Measurements from ENCODE around the gene CORO2B. TPM values are rescaled to one million over a fixed set of nuclear protein-coding genes. Genes with fewer than 3 reads are reported as not detected.

The CORO2B gene
- total and polyA plus RNA-seq, 2 of the 13 experiments (the other 11 are each of a cell fraction or from before 2014, with no cell fraction given): 0.35 to 0.63 TPM

DNA sequence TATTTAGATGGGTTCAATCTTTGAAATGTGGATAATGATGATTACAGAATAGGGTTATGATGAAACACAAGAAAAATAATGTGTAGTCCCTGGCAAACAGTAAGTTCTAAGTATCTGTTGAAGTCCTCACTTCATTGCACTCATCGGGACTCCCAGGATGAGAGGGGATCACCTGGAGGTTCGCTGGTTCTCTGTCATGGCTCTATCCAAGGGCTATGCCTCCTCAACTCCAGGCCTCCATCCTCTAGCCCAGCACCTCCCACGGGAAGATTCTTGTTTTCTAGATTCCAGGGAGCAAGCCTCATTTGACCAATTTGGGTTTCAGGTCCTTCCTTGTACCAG is 196.4 kb downstream of the CORO2B start (continued):
- TF ChIP-seq ZNF432 (CRISPR knock-in tag; IDR thresholded peaks at IDR 0.05; ENCODE audit: borderline replicate concordance) (no peak), ZNF724P (CRISPR knock-in tag; IDR thresholded peaks at IDR 0.05; ENCODE audit: borderline replicate concordance) (no peak), ZNF841 (CRISPR knock-in tag; IDR thresholded peaks at IDR 0.05; ENCODE audit: borderline replicate concordance) (no peak)

DNA sequence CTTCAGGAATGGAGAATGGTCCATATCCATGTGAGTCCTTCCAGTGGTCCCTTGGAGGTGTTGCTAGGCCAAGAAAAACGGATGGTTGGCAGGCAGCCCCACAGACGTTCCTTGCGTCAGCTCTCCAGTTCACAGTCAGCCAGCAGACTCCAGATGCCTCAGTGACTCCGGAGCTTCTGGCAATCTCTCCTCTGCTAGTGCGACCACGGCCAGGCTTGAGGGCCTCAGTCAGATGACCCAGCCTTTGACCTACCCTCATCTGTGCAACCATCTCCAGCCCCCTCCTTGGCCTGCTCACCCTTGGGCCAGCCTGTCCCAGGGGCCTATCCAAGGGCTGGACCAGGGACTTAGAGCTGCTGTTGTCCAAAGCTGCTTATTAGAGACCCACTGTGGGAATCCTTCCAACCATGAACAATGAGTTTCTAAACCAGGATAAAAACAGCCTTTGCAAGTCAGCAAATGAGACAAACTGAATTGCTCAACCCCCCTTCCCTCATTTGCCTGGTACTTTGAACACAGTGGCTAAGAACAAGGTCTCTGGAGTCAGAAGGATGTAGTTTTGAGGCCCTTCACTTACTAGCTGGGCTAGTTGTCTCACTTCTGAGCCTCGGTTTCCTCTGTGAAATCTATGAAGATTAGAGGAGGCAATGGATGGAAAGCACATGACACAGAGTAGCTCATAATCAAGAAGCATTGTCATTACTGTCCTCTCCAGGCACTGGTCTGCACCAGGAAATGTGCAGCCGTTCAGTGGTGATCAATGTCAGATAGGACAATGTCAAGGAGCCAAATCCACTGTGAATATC is 197.1 kb downstream of the CORO2B start:
- H3K4me2 ChIP-seq (ENCODE audit: low read depth, low read length): no peak overlapping the region
- TF ChIP-seq ZNF530 (CRISPR knock-in tag; IDR thresholded peaks at IDR 0.05; ENCODE audit: low read depth) (no peak), ZIK1 (CRISPR knock-in tag; IDR thresholded peaks at IDR 0.05; ENCODE audit: borderline replicate concordance, low read depth) (no peak)
- H2AFZ ChIP-seq (ENCODE audit: low read length): no peak overlapping the region
- H3K4me1 ChIP-seq (ENCODE audit: insufficient read depth, low read length): no peaks in the 10 kb centered on the region
- H3K9me3 ChIP-seq (ENCODE audit: low read length): no peaks in the 10 kb centered on the region
- ATAC-seq (peak; percentile 41), DNase-seq (ENCODE audit: low spot score) (no peak), FAIRE-seq (no peak)
- BruUV-seq (replicated peaks): no TSS peak
- POLR2A ChIA-PET: no interaction called here
- CTCF ChIA-PET (ENCODE audit: low intra/inter-chr PET ratio, low total read pairs): no interaction called here
- H3K9ac ChIP-seq (ENCODE audit: insufficient read depth, low read depth, low read length): no peak overlapping the region
- H3K27me3 ChIP-seq (ENCODE audit: control insufficient read depth in 1 of 2, insufficient read depth in 2 of 2, low read length in 2 of 2): no peaks in the 10 kb centered on the region; a peak in 1 of 5 replicates
- H3K27ac ChIP-seq (ENCODE audit: extremely low read length, insufficient read depth, low read length): no peak overlapping the region
- peaks cover 6 to 16% of the 10 kb centered on the region in 2 experiments; a peak in 4 of 5 replicates for H3K36me3 ChIP-seq (replicated peaks in 1 of 2; ENCODE audit: control insufficient read depth in 1 of 2, insufficient read depth in 2 of 2, low read length in 2 of 2)
- in situ Hi-C loops (cut with HindIII; ENCODE audit: extremely low pct_ligation_motif_present, low pct_unique_long_range_greater_than_20kb): loop anchor here (5.0 kb wide), 1 partner anchor 41 kb away; no protein-coding TSS in a partner anchor
- H3K4me3 ChIP-seq (replicated peaks in 1 of 3; ENCODE audit: insufficient read depth in 1 of 3, low read depth in 2 of 3, low read length in 3 of 3): no peak overlapping the region
- H4K20me1 ChIP-seq (ENCODE audit: insufficient read depth, low read length): no peaks in the 10 kb centered on the region
- intact Hi-C loops (cut with micrococcal nuclease; ENCODE audit: unreplicated experiment): no loop called here
- H3K79me2 ChIP-seq (ENCODE audit: insufficient read depth, low read length): no peaks in the 10 kb centered on the region
- WGBS (ENCODE audit: low lambda C conversion rate): 51% methylated on average over 5 of the region's 8 CpGs

All from HepG2 (cell line).